HG03175 (cell line): ENCODE data around the gene SLPI.

Experiments used
- ATAC-seq: cut with Tn5 transposase; IDR thresholded peaks from one replicate; pipeline ENCODE4 v1.9.1; 2021; ENCODE audit warnings: mild to moderate bottlenecking, moderate library complexity; ENCODE audit not compliant: unreplicated experiment

SLPI gene

DNA sequence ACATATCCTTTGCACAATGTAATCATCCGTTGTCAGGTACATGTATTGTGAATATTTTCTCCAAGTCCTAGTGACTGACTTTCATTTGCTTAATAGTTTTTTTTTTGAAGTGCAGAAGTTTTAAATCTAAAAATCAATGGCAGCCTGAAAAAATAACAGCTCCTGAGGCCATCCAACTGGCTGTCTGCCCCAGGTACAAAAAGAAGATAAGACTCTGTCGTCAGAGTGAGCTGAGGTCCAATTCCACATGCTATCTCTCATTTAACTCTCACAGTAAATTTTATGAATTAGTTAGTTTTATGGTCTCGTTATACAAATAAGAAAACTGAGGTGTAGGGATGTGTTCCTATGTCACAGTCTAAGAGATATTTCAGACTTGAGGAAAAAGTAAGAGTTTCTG is 21.0 kb upstream of the SLPI start:
- ATAC-seq: no peak

DNA sequence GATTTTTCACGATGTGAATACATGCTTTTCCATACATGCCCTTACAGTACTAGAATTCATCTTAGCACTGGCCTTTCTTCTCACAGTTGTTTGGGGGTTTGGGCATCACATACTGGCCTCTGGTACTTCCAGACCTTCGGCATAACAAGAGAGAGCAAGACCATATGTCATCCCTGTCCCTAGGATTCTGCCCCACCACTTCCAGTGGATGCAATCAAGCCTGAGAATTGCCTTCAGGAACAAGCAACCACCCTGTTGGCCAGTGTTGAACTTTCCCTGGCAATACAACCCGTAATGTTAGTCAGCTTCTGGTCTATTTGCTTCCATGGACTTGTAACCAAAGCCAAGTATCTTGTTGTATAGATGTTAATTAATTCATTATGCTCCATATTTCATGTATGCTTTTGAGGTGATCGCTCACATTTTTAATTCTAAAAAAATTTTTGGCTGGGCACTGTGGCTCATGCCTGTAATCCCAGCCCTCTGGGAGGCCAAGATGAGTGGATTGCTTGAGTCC is 15.4 kb upstream of the SLPI start:
- no peak for ATAC-seq

DNA sequence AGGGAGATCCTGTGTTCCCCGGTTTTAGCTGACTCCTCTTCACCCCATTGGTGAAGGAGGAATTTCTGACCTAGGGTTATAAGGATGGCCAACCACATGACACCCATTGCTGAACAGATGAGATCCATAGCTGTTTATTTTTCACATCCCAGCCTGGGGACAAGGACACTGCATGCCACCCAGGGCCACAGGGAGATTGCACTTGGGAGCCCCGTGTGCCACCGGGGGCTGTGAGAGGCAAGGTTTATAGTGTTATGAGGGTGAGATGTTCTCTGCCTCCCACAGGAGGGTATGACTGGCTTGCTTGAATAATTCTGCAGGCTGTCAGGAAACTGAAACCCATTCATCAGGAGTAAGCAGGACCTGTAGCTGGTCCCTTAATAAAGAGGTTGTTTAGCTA is 14.7 kb upstream of the SLPI start:
- ATAC-seq: no peak

DNA sequence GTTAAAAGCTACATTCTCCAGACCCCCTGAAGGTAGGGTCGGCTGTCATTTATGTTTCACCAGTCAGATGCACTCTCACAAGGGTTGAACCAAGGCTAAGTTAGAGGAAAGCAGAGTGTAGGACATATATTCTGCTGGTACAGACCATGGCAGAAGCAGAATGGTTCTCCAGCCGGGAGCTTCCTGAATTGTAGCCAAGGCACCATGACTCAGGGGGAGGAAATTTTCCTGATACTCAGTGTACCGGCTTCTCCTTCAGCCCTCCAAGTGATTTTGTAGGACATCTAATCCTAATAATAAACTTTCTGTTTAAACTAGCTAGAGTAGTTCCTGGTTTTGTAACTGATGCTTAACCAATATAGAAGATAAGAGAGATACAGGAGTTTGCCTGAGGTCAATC is 14.2 kb upstream of the SLPI start:
- ATAC-seq: no peak

DNA sequence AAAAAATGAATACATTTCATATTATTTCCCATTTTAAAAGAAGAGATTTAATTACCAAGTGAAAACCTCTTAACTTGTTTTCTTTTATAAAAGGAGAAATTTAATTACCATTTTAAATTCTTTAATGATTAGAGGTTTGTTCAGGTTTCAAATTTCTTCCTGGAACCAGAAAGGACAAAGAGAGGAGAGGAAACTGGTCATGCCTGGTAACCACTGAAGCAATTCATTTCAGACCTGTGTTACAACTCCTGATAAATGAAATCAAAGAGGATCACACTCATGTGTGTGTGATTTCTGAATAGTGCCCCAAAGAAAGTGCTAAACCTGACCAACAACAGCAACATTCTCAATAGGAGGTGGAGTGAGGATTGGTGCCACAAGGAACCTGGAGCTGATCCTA is 12.6 kb upstream of the SLPI start:
- no peak for ATAC-seq

DNA sequence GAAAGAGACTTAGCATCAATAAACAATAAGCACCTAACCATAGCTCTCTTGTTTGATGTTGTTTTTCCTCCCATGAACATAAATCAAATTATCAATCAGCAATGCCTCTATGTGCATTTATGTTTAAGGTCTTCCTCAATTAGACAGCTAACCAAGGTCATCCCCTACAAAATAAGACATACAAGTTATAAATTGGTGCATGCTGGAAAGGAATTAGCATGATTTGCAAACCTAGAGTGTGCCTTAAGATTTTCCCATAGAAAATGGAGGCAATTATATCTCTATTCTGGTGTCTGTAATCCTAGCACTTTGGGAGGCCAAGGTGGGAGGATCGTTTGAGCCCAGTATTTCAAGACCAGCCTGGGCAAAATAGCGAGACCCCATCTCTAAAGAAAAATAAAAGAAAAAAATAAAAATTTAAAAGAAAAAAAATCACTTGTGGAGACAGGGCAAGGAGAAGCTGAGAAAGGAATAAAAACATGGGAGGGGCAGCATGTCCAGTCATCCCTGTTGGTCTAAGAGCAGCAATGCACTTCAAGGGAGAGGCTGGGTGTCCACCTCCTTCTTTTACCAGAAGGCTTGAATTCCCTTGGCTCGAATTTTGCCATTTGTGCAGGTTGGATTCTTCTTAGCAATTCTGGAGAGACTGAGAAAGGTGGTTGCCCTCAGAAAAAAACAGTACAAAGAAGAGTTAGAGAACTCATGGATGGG is 9.3 kb upstream of the SLPI start:
- ATAC-seq: no peak

DNA sequence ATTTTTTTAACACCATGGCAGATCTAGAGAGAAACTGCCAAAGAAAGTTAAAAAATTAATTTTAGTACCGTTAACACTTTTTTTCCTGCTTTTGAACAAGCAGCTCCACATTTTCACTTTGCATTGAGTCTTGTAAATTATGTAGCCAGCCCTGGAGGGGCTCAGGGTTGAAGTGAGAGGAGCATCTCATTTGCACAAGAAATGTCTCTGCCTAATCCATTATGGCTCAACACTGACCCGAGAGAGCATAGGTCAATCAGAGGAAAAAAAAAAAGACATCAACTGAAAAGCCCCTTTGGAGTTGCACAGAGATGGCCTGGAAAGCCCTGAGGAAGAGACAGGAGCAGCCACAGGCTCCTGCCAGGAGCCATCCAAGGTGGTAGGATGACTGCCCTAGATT is 4.3 kb upstream of the SLPI start:
- no peak for ATAC-seq

DNA sequence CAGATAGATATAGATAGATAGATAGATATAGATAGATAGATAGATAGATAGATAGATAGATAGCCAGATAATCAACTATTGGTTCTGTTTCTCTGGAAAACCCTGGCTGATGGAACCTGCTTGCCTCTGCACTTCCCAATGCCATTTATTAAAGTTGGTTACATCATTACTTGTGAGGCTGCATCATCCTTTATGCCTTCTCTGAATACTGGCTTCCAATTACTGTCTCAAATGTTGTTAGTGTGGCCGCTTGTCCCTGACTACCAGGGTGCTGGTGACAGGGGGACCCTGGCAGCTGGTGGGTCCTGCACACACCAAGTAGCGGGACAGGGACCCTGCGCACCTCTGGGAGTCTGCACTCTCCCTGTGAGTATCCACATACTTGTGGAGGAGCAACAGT is 3.9 kb upstream of the SLPI start:
- ATAC-seq: no peak

DNA sequence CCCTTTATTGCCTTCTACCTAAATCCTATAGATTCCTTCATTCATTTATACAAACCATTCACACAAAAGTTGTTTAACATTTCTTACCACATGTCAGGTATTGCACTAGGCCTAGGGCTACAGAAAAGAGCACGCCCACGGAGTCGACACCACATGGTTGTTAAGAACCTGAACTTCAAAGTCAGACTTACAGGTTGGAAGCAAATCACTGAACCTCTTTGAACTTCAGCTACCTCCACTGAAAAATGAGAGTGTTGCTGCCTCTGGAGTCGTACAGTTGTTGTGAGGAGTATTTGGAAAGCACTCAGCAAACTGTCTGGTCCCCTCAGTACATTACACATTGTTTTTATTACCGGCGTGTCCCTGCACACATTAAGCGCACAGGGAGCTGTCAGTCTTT is 3.3 kb upstream of the SLPI start:
- ATAC-seq: no peak

DNA sequence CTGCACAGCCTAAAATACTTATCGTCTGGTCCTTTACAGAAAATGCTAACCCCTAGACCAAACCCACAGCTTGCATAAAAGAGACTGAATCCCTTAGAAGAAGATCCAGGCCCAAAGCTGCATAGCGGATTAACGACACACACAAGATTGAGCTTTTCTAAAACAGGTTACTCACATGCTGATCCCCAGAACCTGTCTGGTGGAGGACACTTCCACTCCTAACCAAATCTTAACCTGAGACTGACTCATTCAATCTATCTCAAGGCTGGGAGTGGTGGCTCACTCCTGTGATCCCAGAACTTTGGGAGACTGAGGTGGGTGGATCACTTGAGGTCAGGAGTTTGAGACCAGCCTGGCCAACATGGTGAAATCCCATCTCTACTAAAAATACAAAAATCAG is 2.8 kb upstream of the SLPI start:
- no peak for ATAC-seq

DNA sequence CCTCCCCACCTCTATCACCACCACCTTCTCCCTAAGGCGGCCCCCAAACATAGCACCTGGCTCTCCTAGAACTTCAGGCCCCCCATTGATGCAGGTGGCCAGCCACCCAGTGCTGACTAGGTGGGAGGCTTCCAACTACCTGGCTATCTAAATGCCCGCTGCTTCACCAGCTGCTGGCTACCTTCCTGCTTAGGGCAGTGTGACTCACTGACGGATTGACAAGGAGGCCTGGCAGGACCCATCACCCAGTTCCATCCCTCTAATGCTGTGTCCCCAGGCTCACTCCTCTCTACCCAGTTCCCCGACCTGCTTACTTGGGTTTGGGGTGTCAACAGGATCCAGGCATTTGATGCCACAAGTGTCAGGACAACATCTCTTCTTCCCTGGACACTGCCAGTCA is 1.1 kb downstream of the SLPI start:
- ATAC-seq: no peak

DNA sequence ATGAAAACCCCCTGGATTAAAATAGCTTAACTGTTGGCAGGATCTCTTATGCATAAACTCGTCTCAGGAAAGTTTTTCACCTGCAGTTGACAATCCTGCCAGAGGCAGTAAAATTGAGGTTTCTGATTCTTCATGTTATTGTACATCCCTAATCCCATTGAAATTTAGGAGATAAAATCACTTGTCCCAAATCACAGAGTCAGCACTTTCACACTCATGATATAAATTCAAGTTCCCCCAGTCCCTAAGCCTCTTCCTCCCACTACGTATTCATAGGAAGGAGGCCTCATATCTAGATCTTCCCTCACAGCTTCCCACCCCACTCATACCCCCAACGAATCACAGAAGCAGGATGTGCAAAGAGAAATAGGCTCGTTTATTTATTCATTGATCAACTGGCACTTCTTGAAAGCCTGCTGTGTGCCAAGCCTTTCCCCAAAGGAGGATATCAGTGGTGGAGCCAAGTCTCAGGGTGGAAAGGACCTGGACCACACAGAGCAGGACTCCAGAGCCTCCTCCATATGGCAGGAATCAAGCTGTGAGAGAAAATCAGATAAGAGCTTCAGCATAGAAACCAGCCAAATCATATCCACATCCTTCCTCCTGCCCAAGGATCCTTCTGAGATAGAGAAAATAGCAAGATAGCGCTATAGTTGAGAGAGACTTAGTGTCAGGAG is 2.3 kb downstream of the SLPI start:
- no peak for ATAC-seq

DNA sequence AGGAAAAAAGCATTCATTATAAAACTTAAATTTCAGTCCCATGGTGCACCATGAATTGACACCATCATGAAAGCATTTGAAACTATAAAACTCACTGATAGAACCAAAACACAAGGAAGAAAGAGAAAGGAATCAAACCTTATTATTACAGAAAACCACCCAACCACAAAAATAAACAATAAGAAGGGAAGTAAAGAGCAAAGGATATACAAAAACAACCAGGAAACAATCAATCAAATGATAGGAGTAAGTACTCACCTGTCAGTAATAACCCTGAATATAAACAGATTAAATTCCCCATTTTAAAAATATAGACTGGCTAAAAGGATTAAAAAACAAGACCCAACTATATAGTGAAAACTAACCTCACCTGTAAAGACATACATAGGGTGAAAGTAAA is 5.8 kb downstream of the SLPI start:
- ATAC-seq: no peak

DNA sequence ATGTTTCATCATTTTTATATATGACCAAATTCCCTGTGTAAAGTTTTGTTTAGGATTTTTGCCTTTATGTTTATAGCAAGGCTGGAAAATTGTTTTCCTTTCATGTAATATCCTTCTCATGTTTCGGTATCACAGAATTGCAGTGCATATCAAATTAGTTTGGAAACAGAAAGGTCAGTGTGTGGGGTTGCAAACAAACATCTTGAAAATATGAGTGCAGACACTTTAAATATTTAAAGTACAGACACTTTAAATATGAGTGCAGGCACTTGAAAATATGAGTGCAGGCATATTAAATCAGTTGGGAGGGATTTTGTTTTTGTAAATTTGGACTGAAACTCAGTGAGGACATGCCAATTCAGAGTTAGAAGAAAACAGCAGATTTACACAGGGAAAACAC is 6.5 kb downstream of the SLPI start:
- ATAC-seq: no peak

DNA sequence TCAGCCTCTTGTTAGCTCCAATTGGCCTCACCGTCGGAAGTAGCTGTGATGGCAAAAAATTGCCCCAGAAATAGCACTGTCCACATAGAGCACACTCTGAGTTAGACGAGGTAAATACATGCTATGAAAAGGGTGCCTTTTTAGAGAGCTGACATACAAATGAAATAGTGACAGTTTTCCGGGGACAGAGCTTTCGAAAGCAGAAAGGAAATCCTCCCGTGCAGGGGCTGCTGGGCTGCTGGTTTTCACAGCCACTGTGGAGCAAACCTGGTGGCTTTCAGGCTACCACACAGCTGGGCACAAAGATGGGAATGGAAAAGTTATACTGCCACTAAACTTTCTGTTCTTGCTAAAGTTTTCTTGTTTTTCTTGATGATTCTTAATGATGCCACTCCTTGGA is 8.3 kb downstream of the SLPI start:
- ATAC-seq: no peak

DNA sequence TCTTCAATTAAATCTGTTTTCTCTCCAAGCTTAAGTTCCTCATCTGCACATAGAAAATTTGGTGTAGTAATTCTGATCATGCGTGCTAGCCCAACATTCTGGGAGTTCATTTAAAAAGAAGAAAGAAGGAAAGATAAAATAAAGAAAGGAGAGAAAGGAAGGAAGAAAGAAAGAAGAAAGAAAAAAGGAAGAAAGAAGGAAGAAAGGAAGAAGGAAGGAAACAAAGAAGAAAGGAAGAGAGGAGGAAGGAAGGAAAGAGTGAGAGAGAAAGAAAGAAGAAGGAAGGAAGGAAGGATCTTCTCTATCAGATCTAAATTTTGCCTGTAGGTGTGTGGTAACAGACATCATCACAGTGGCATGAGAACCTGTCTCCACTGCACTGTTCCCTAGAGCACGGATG is 16.2 kb downstream of the SLPI start:
- no peak for ATAC-seq

DNA sequence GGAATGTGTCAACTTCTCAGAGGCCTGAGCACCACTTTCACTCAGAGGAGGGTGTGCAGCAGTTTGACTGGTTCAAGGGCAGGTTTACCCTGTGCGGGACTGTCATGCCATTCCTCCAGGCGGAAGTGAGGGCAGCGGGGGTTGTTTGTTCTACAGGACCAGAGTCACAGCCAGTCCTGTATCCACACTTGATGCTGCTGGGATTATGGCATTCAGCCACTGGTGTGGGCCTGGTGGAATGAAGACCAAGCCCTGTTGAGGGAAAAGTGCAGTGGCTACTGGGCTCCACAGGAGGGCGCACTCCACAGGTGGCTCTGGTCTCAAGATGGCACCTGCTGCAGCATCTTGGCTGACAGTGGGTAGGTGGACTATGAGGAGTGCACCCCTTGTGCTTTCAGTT is 18.4 kb downstream of the SLPI start:
- no peak for ATAC-seq

DNA sequence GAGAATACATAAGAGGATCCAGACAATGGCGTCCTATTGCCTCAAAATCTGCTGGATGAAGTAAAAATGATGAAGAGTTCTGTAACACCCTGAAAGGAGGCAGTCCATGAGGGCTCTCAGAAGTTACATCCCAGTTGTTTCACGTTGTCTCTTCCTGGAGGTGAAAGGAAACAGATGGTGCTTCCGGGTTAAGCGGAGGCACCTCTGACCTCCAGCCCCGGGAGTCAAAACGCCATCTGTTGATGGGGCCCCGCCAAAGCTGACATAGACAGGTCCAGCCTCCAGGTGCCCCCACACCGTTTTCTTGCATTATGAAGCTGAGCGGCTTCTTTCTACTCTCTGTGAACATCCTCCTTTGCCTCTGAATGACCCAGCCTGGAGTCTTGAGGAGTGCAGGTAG is 23.7 kb downstream of the SLPI start:
- ATAC-seq: no peak

DNA sequence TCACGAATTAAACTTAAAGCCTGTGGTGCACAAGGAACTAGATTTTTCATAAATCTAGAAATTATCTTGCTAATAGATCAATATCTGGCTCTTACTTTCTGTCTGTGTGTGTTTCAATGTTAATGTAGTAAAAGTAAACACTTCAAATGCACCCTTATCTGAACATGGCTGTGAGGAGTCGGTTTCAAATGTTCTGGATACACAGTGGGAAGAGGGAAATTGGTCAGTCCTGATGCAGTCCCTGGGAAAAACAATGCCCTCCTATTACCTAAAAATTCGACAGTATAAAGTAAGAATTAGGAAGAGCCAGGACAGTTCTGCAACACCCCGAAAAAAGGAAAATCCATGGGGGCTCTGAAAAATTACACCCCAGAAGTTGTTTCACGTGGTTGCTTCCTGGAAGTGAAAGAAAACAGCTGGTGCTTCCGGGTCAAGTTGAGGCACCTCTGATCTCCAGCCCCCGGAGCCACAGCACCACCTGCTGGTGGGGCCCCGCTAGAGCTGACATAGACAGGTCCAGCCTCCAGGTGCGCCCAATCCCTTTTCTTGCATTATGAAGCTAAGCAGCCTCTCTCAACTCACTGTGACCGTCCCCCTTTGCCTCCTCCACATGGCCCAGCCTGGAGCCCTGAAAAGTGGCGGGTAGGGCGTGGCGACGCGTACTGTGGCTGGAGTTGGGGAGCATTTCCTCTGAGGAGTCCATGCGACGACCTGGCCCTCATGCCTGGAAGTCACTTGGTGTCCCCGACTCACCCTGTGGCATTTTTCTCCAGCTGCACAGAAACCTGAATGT is 24.9 kb downstream of the SLPI start:
- no peak for ATAC-seq

DNA sequence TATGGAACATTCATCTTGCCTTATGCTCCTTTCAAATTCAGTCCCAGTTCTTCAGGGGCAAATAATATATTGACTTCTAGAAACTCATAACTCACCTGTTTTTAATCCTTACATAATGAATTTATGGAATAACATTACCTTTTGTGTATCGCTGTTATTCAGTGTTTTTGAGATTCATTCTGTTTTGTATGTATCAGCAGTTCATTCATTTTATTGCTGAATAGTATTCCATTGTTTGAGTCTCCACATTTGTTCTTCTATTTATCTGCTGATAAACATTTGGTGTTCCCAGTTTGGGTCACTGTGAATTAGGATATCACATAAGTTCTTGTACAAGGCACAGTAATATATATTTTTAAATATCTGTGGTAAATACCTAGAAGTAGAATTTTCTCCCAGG is 28.1 kb downstream of the SLPI start:
- ATAC-seq: no peak

DNA sequence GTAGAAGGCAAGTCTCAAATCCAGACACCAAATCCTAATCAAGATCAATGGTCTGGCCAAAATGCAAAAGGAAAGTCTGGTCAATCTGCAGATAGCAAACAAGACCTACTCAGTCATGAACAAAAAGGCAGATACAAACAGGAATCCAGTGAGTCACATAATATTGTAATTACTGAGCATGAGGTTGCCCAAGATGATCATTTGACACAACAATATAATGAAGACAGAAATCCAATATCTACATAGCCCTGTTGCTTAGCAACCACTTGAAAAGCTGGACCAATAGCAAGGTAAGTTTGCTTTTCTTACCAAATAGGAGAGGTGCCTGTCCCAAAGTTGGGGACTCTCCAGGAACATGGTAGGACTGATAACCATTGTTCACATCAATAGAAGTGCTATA is 31.2 kb downstream of the SLPI start:
- no peak for ATAC-seq

DNA sequence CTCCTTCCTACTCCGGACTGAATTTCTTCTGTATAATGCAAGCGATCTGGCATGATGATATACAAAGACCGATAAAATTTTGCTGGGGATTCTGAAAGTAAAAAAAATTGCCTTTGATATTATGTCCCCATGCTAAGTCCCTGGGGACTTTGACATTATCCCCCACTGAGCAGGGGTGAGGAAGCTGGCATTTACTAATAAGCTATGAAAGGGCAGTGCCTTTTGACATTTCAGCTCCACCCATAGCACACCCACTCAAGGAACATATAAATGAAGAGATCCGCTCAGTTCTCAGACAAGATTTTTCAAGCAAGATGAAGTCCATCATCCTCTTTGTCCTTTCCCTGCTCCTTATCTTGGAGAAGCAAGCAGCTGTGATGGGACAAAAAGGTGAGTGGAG is 33.3 kb downstream of the SLPI start, which contains the start of gene SEMG2:
SEMG2 (plus strand) TSS at position 298 of the 400 bp plus-strand sequence; CDS start at position 315, 17 bp downstream.
- no peak for ATAC-seq
